SK-N-SH treated with all-trans-retinoic acid at 6 μM for 48 hours (cell line): ENCODE measurements around the gene CLK4.

Experiments used
- ATAC-seq: fragments of 200-7000 bp; cut with Tn5 transposase; 3 replicates; pipeline ENCODE4 v1.9.1; 2020; ENCODE audit warnings: mild to moderate bottlenecking, moderate library complexity
- ARNTL ChIP-seq: fragments of 450-650 bp; formaldehyde crosslinking; IDR thresholded peaks from 2 replicates; pipeline ENCODE4 v1.5.0; 2020; ENCODE audit warnings: low read depth, mild to moderate bottlenecking, moderate library complexity, borderline replicate concordance
- CREB5 ChIP-seq: fragments of 250-450 bp; sonication (Bioruptor Pico); IDR thresholded peaks from 2 replicates; pipeline ENCODE4 v1.5.1; 2020; ENCODE audit warnings: low read depth, mild to moderate bottlenecking, moderate library complexity
- CSDC2 ChIP-seq: fragments of 250-450 bp; sonication (Bioruptor Pico); IDR thresholded peaks from 2 replicates; pipeline ENCODE4 v1.5.0; 2020; ENCODE audit warnings: mild to moderate bottlenecking, moderate library complexity
- ESRRG ChIP-seq: fragments of 250-450 bp; sonication (Bioruptor Pico); IDR thresholded peaks from 2 replicates; pipeline ENCODE4 v1.6.1; 2021; ENCODE audit warnings: mild to moderate bottlenecking
- GLIS3 ChIP-seq: fragments of 250-450 bp; sonication (Bioruptor Pico); IDR thresholded peaks from 2 replicates; pipeline ENCODE4 v1.5.0; 2020; ENCODE audit warnings: mild to moderate bottlenecking, moderate library complexity
- ISL1 ChIP-seq: fragments of 250-450 bp; sonication (Bioruptor Pico); IDR thresholded peaks from 2 replicates; pipeline ENCODE4 v2.1.2; 2022; ENCODE audit warnings: mild to moderate bottlenecking, moderate library complexity
- OSR1 ChIP-seq: fragments of 250-450 bp; sonication (Bioruptor Pico); IDR thresholded peaks from 2 replicates; pipeline ENCODE4 v1.8.0; 2022; ENCODE audit warnings: moderate library complexity, mild to moderate bottlenecking, inconsistent platforms
- PATZ1 ChIP-seq: fragments of 250-450 bp; sonication (Bioruptor Pico); IDR thresholded peaks from 2 replicates; pipeline ENCODE4 v1.8.0; 2020; ENCODE audit warnings: mild to moderate bottlenecking, moderate library complexity, borderline replicate concordance
- POU6F1 ChIP-seq: fragments of 250-450 bp; sonication (Bioruptor Pico); IDR thresholded peaks from 2 replicates; pipeline ENCODE4 v1.8.0; 2021; ENCODE audit warnings: low read depth, mild to moderate bottlenecking, moderate library complexity, borderline replicate concordance
- PPARA ChIP-seq: fragments of 250-450 bp; sonication (Bioruptor Pico); IDR thresholded peaks from 2 replicates; pipeline ENCODE4 v1.5.0; 2020; ENCODE audit warnings: mild to moderate bottlenecking, borderline replicate concordance
- RARB ChIP-seq: fragments of 250-450 bp; sonication (Bioruptor Pico); IDR thresholded peaks from 2 replicates; pipeline ENCODE4 v1.8.0; 2021; ENCODE audit warnings: mild to moderate bottlenecking, moderate library complexity
- SNAI2 ChIP-seq: fragments of 250-450 bp; sonication (Bioruptor Pico); IDR thresholded peaks from 2 replicates; pipeline ENCODE4 v1.5.0; 2020; ENCODE audit warnings: mild to moderate bottlenecking, moderate library complexity
- TCF4 ChIP-seq: fragments of 250-450 bp; sonication (Bioruptor Pico); IDR thresholded peaks from 2 replicates; pipeline ENCODE4 v1.8.0; 2021; ENCODE audit warnings: mild to moderate bottlenecking, moderate library complexity, borderline replicate concordance
- TOX ChIP-seq: fragments of 250-450 bp; sonication (Bioruptor Pico); IDR thresholded peaks from 2 replicates; pipeline ENCODE4 v1.8.0; 2021; ENCODE audit warnings: mild to moderate bottlenecking, moderate library complexity, borderline replicate concordance
- TSHZ2 ChIP-seq: fragments of 250-450 bp; sonication (Bioruptor Pico); IDR thresholded peaks from 2 replicates; pipeline ENCODE4 v1.5.0; 2020; ENCODE audit warnings: mild to moderate bottlenecking, moderate library complexity
- ZC3H10 ChIP-seq: fragments of 250-450 bp; sonication (Bioruptor Pico); IDR thresholded peaks from 2 replicates; pipeline ENCODE4 v1.5.1; 2021; ENCODE audit warnings: mild to moderate bottlenecking, moderate library complexity
- ZFP30 ChIP-seq: fragments of 450-650 bp; formaldehyde crosslinking; IDR thresholded peaks from 2 replicates; pipeline ENCODE4 v1.5.0; 2022; ENCODE audit warnings: mild to moderate bottlenecking, moderate library complexity
- ZNF70 ChIP-seq: fragments of 450-650 bp; formaldehyde crosslinking; IDR thresholded peaks from 2 replicates; pipeline ENCODE4 v1.5.0; 2020; ENCODE audit warnings: mild to moderate bottlenecking, moderate library complexity
- ZNF8 ChIP-seq: fragments of 450-650 bp; formaldehyde crosslinking; IDR thresholded peaks from 2 replicates; pipeline ENCODE4 v1.5.0; 2020; ENCODE audit warnings: mild to moderate bottlenecking, moderate library complexity

Gene CLK4

GRCh38 chr5:178555771-178556211, 71.1 kb downstream of the CLK4 start:
- no peak for ATAC-seq
- TF ChIP-seq ZNF8 (CRISPR knock-in tag), result no peak
- no peak for TF ChIP-seq TCF4 (CRISPR knock-in tag)
- TF ChIP-seq CREB5 (CRISPR knock-in tag), result no peak
- TF ChIP-seq ZFP30 (CRISPR knock-in tag), result no peak
- no peak for TF ChIP-seq ISL1 (CRISPR knock-in tag)
- no peak for TF ChIP-seq TSHZ2 (CRISPR knock-in tag)

- TF ChIP-seq TSHZ2 (CRISPR knock-in tag) (no peak), ZNF8 (CRISPR knock-in tag) (no peak), GLIS3 (CRISPR knock-in tag) (no peak), ISL1 (CRISPR knock-in tag) (no peak), POU6F1 (CRISPR knock-in tag) (no peak), RARB (CRISPR knock-in tag) (no peak), TOX (CRISPR knock-in tag) (no peak), TCF4 (CRISPR knock-in tag) (no peak), PATZ1 (CRISPR knock-in tag) (no peak), PPARA (CRISPR knock-in tag) (no peak), ARNTL (CRISPR knock-in tag) (no peak), OSR1 (CRISPR knock-in tag) (no peak), ESRRG (CRISPR knock-in tag) (no peak), SNAI2 (CRISPR knock-in tag) (no peak), CREB5 (CRISPR knock-in tag) (no peak), ZNF70 (CRISPR knock-in tag) (no peak), CSDC2 (CRISPR knock-in tag) (no peak), ZC3H10 (CRISPR knock-in tag) (no peak)
- ATAC-seq, result no peak
Measured at GRCh38 chr5:178555005-178555404, 71.8 kb downstream of the CLK4 start.
